Caco-2 (cell line): ENCODE measurements around the gene PAQR4. TPM values are rescaled to one million over a fixed set of nuclear protein-coding genes. Genes with fewer than 3 reads are reported as not detected.

Experiments used
- BruUV-seq: library from RNA; stranded (reverse); fragments of 400-500 nt; replicated peaks from 2 replicates; lab custom pipeline; 2021; lab: Mats Ljungman, UMichigan
- CTCF ChIA-PET: fragments of 300-600 bp; sonication (Branson Sonifier 250); formaldehyde crosslinking; loops from one replicate; lab custom pipeline; 2022; ENCODE audit warnings: antibody characterized with exemption; lab: Charles Lee
- POLR2A ChIA-PET: fragments of 300-600 bp; sonication (Branson Sonifier 250); formaldehyde crosslinking; loops from one replicate; lab custom pipeline; 2022; ENCODE audit warnings: antibody characterized with exemption; lab: Charles Lee
- DNase-seq, 2 experiments: peaks; one replicate each; pipeline versions ENCODE4 v3.0.0 to v3.0.0-alpha.2; 2020 to 2022
- H3K27me3 ChIP-seq: replicated peaks from 2 replicates; pipeline ENCODE4 v1.6.0; 2011; ENCODE audit warnings: low read length; ENCODE audit not compliant: control insufficient read depth, insufficient read depth
- H3K36me3 ChIP-seq: 2 replicates; pipeline ENCODE4 v1.5.1; 2011; ENCODE audit warnings: low read length; ENCODE audit not compliant: control insufficient read depth, insufficient read depth
- H3K4me1 ChIP-seq: fragments of 250-450 bp; sonication (Bioruptor Pico); 2 replicates; pipeline ENCODE4 v1.5.1; 2020; ENCODE audit warnings: mild to moderate bottlenecking
- H3K4me3 ChIP-seq: 2 replicates; pipeline ENCODE4 v1.5.1; 2011; ENCODE audit warnings: low read depth, mild to moderate bottlenecking, control low read depth, low read length
- H3K9me3 ChIP-seq: fragments of 250-450 bp; sonication (Bioruptor Pico); 2 replicates; pipeline ENCODE4 v1.5.1; 2020; ENCODE audit warnings: mild to moderate bottlenecking, moderate library complexity
- H3K27ac Mint-ChIP-seq: one replicate; pipeline ENCODE4 v1.8.0; 2022; ENCODE audit warnings: mixed read lengths; ENCODE audit not compliant: unreplicated experiment
- H3K27me3 Mint-ChIP-seq: one replicate; pipeline ENCODE4 v1.8.0; 2022; ENCODE audit warnings: mixed read lengths; ENCODE audit not compliant: insufficient read depth, unreplicated experiment
- H3K36me3 Mint-ChIP-seq: one replicate; pipeline ENCODE4 v1.8.0; 2022; ENCODE audit warnings: mild to moderate bottlenecking, mixed read lengths; ENCODE audit not compliant: insufficient read depth, unreplicated experiment
- H3K4me1 Mint-ChIP-seq: one replicate; pipeline ENCODE4 v1.8.0; 2022; ENCODE audit warnings: low read depth, mixed read lengths; ENCODE audit not compliant: unreplicated experiment
- H3K4me3 Mint-ChIP-seq: one replicate; pipeline ENCODE4 v1.8.0; 2022; ENCODE audit warnings: mild to moderate bottlenecking, moderate library complexity, mixed read lengths; ENCODE audit not compliant: unreplicated experiment
- H3K9me3 Mint-ChIP-seq: one replicate; pipeline ENCODE4 v1.8.0; 2022; ENCODE audit warnings: mixed read lengths; ENCODE audit not compliant: unreplicated experiment
- CTCF ChIP-seq, 2 experiments: fragments of 200-600 bp in 1 of 2; IDR thresholded peaks; 1 replicate in 1 of 2; 2 replicates in 1 of 2; pipeline versions ENCODE4 v1.5.1 to v1.8.0; 2011 to 2022; ENCODE audit warnings: antibody characterized with exemption in 1 of 2, control low read depth in 1 of 2, inconsistent platforms in 1 of 2, low read depth in 1 of 2, low read length in 1 of 2, mild to moderate bottlenecking in 1 of 2, moderate library complexity in 1 of 2; ENCODE audit not compliant: insufficient read depth in 1 of 2, severe bottlenecking in 1 of 2, unreplicated experiment in 1 of 2
- intact Hi-C: fragments of 100-400 bp; cut with micrococcal nuclease; formaldehyde crosslinking; loops from one replicate; pipeline ENCODE4 v1.10.0; 2022; ENCODE audit not compliant: unreplicated experiment
- total RNA-seq: library from RNA; stranded (reverse); gene quantifications from 2 replicates; pipeline ENCODE4 v1.2.3, GENCODE V29; 2022

The PAQR4 gene
- total RNA-seq, 1 experiment from 2014 or later: 12.0 TPM

- Mint-ChIP-seq H3K4me3 (no peak overlapping the region), H3K4me1 (peaks cover 8% of the 10 kb centered on the region), H3K36me3 (peaks cover 12% of the 10 kb centered on the region), H3K27ac (no peak overlapping the region), H3K9me3 (no peaks in the 10 kb centered on the region), H3K27me3 (no peaks in the 10 kb centered on the region)
- Histone ChIP-seq H3K36me3 (no peaks in the 10 kb centered on the region), H3K4me1 (peaks cover 66% of the 10 kb centered on the region), H3K27me3 (no peaks in the 10 kb centered on the region), H3K4me3 (no peak overlapping the region), H3K9me3 (no peaks in the 10 kb centered on the region)
- intact Hi-C loops: no loop called here
- no TSS peak for BruUV-seq
- POLR2A ChIA-PET: no interaction called here
- no peak for TF ChIP-seq CTCF (IDR thresholded peaks at IDR 0.05; ENCODE audit: insufficient read depth in 1 of 2, low read depth in 1 of 2, low read length in 1 of 2, severe bottlenecking in 1 of 2, unreplicated experiment in 1 of 2)
- CTCF ChIA-PET: no interaction called here
- no peak for DNase-seq
Measured at GRCh38 chr16:3013491-3013951, 44.4 kb downstream of the PAQR4 start.

- Mint-ChIP-seq H3K36me3 (peaks cover 7% of the 10 kb centered on the region), H3K4me1 (peaks cover 8% of the 10 kb centered on the region), H3K27me3 (no peaks in the 10 kb centered on the region), H3K27ac (no peak overlapping the region), H3K9me3 (no peaks in the 10 kb centered on the region), H3K4me3 (no peak overlapping the region)
- Histone ChIP-seq H3K27me3 (no peaks in the 10 kb centered on the region), H3K4me3 (no peak overlapping the region), H3K4me1 (peaks cover 60% of the 10 kb centered on the region), H3K36me3 (no peaks in the 10 kb centered on the region), H3K9me3 (no peaks in the 10 kb centered on the region)
- CTCF ChIA-PET: no interaction called here
- BruUV-seq: no TSS peak
- DNase-seq: no peak
- intact Hi-C loops: no loop called here
- POLR2A ChIA-PET: no interaction called here
- TF ChIP-seq CTCF (IDR thresholded peaks at IDR 0.05; ENCODE audit: insufficient read depth in 1 of 2, low read depth in 1 of 2, low read length in 1 of 2, severe bottlenecking in 1 of 2, unreplicated experiment in 1 of 2): no peak
Measured at GRCh38 chr16:3013998-3014690, 45.0 kb downstream of the PAQR4 start.

GRCh38 chr16:3014971-3015370 lies 45.8 kb downstream of the PAQR4 start:
- intact Hi-C loops: no loop called here
- CTCF ChIA-PET: no interaction called here
- Histone ChIP-seq H3K36me3 (no peaks in the 10 kb centered on the region), H3K4me3 (no peak overlapping the region), H3K27me3 (no peaks in the 10 kb centered on the region), H3K9me3 (no peaks in the 10 kb centered on the region), H3K4me1 (peaks cover 56% of the 10 kb centered on the region)
- Mint-ChIP-seq H3K4me3 (no peak overlapping the region), H3K4me1 (peaks cover 8% of the 10 kb centered on the region), H3K27ac (no peak overlapping the region), H3K36me3 (peaks cover 5% of the 10 kb centered on the region), H3K27me3 (no peaks in the 10 kb centered on the region), H3K9me3 (no peaks in the 10 kb centered on the region)
- no peak for DNase-seq
- POLR2A ChIA-PET: no interaction called here
- TF ChIP-seq CTCF (IDR thresholded peaks at IDR 0.05; ENCODE audit: insufficient read depth in 1 of 2, low read depth in 1 of 2, low read length in 1 of 2, severe bottlenecking in 1 of 2, unreplicated experiment in 1 of 2): no peak
- no TSS peak for BruUV-seq
